Tibial nerve (tissue), 4 donors: ENCODE results near the gene UGT1A5. TPM values are rescaled to one million over a fixed set of nuclear protein-coding genes. Genes with fewer than 3 reads are reported as not detected.

ENCODE experiments used
- DNase-seq, 2 donors: peaks; one replicate each; pipeline ENCODE4 v3.0.0-alpha.2; 2019; ENCODE audit warnings: low spot score in 2 of 2
- H3K27ac ChIP-seq, 4 donors: fragments of 200-600 bp; sonication (generic) in 3 of 4; one replicate each; pipeline ENCODE4 v1.5.1; 2017 to 2019; ENCODE audit warnings: mild to moderate bottlenecking in 1 of 4
- H3K27me3 ChIP-seq, 2 donors: fragments of 200-600 bp; sonication (generic) in 1 of 2; one replicate each; pipeline versions ENCODE4 v1.5.1 to v1.6.0; 2017 to 2019
- H3K36me3 ChIP-seq, 3 donors: fragments of 200-600 bp; sonication (generic); one replicate each; pipeline ENCODE4 v1.5.1; 2018 to 2019
- H3K4me1 ChIP-seq, 4 donors: fragments of 200-600 bp; sonication (generic) in 3 of 4; one replicate each; pipeline ENCODE4 v1.5.1; 2017 to 2019
- H3K4me3 ChIP-seq, 4 donors: fragments of 200-600 bp; sonication (generic) in 3 of 4; one replicate each; pipeline ENCODE4 v1.5.1; 2017 to 2019; ENCODE audit warnings: mild to moderate bottlenecking in 1 of 4, moderate library complexity in 1 of 4
- H3K9me3 ChIP-seq, 4 donors: fragments of 200-600 bp; sonication (generic) in 3 of 4; one replicate each; pipeline ENCODE4 v1.5.1; 2017 to 2019
- CTCF ChIP-seq, 5 experiments: fragments of 200-600 bp in 3 of 5; fragments of 450-650 bp in 2 of 5; sonication (generic) in 3 of 5; IDR thresholded peaks; one replicate each; pipeline ENCODE4 v1.5.1; 2016 to 2019; ENCODE audit warnings: antibody characterized with exemption in 5 of 5, mild to moderate bottlenecking in 3 of 5, moderate library complexity in 2 of 5
- EP300 ChIP-seq, 2 donors: sonication (generic); formaldehyde crosslinking; IDR thresholded peaks; one replicate each; pipeline ENCODE4 v1.6.1; 2017; ENCODE audit warnings: antibody characterized with exemption in 2 of 2, mild to moderate bottlenecking in 1 of 2
- POLR2A ChIP-seq, 2 donors: fragments of 450-650 bp; IDR thresholded peaks; one replicate each; pipeline ENCODE4 v1.6.1; 2017; ENCODE audit warnings: antibody characterized with exemption in 2 of 2, mild to moderate bottlenecking in 2 of 2, moderate library complexity in 2 of 2
- WGBS, 2 donors: methylation state at CpG; one replicate each; pipeline ENCODE4 v1.1.5; 2018; 5-methylcytosine and 5-hydroxymethylcytosine counted together
- total RNA-seq, 4 donors: library from RNA; depleted of rRNA; stranded (reverse); fragments of >200 nt; gene quantifications; one replicate each; pipeline ENCODE4 v1.1.0, GENCODE V29; 2016

UGT1A5 gene
- total RNA-seq, 4 donors from 2014 or later: not detected

- Histone ChIP-seq H3K27ac (no peak overlapping the region), H3K27me3 (no peaks in the 10 kb centered on the region), H3K36me3 (no peaks in the 10 kb centered on the region), H3K4me1 (no peaks in the 10 kb centered on the region), H3K9me3 (peaks cover 0 to 4% (median 0%) of the 10 kb centered on the region in 4 donors), H3K4me3 (no peak overlapping the region)
- TF ChIP-seq POLR2A (IDR thresholded peaks at IDR 0.05) (no peak), EP300 (IDR thresholded peaks at IDR 0.05) (no peak), CTCF (IDR thresholded peaks at IDR 0.05) (no peak)
- WGBS, 2 donors: 75 to 95% methylated on average over 3 of the region's 3 CpGs
- no peak for DNase-seq
Measured at GRCh38 chr2:233672886-233673285, 39.8 kb upstream of the UGT1A5 start.

DNA sequence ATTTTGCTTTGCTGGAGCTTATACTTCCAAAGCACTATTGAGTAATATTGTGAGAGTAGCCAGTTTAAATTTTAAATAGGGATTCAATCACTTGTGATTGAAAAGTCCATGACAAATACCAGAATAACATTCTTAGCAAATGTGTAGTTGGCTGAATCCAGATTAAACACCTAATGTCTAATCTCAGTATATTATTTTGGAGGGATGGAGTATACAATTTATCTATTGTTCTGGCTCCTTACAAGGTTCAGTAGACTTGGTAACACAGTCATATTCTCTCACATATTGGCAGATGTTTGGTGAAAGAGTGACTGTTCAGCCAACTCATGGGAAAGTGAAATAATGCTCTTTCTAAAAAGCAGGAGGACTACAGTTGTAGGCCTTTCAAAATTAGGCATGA, 38.8 kb upstream of the UGT1A5 start:
- Histone ChIP-seq H3K4me3 (no peak overlapping the region), H3K36me3 (no peaks in the 10 kb centered on the region), H3K9me3 (no peaks in the 10 kb centered on the region), H3K27ac (no peak overlapping the region), H3K27me3 (no peaks in the 10 kb centered on the region), H3K4me1 (no peaks in the 10 kb centered on the region)
- DNase-seq: no peak
- TF ChIP-seq EP300 (IDR thresholded peaks at IDR 0.05): no peak
- TF ChIP-seq CTCF (IDR thresholded peaks at IDR 0.05): no peak
- no peak for TF ChIP-seq POLR2A (IDR thresholded peaks at IDR 0.05)

GRCh38 chr2:233674314-233674713, 38.4 kb upstream of the UGT1A5 start:
- TF ChIP-seq EP300 (IDR thresholded peaks at IDR 0.05): no peak
- TF ChIP-seq CTCF (IDR thresholded peaks at IDR 0.05): no peak
- no peak for TF ChIP-seq POLR2A (IDR thresholded peaks at IDR 0.05)
- WGBS, 2 donors: 38 to 63% methylated on average over 1 of the region's 1 CpG
- H3K27ac ChIP-seq: no peak overlapping the region
- no peaks in the 10 kb centered on the region for H3K4me1 ChIP-seq
- H3K27me3 ChIP-seq: no peaks in the 10 kb centered on the region
- H3K4me3 ChIP-seq: no peak overlapping the region
- no peaks in the 10 kb centered on the region for H3K9me3 ChIP-seq
- H3K36me3 ChIP-seq: no peaks in the 10 kb centered on the region
- no peak for DNase-seq

DNA sequence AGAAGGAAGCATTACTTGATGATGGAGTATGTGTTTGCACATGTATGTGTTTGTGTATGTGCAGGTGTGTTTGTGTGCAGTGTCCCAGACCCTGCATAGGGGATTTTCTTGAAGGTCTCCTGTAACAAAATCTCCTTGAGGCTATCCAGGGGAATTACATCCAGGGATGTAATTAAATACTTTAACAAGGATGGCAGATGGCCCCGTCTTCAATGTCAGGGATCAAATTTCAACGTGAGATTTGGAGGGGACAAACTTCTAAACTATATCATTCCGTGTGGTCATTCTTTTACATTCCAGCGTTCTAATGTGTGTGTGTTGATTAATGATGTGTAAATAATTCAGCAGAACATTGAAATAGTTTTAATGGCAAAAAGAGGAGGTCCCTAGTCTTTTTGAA, 37.7 kb upstream of the UGT1A5 start:
- H3K9me3 ChIP-seq: no peaks in the 10 kb centered on the region
- H3K4me3 ChIP-seq: no peak overlapping the region
- H3K4me1 ChIP-seq: no peaks in the 10 kb centered on the region
- H3K27me3 ChIP-seq: no peaks in the 10 kb centered on the region
- WGBS, 2 donors: 41 to 47% methylated on average over 4 of the region's 4 CpGs
- no peak for DNase-seq
- H3K27ac ChIP-seq: no peak overlapping the region
- no peak for TF ChIP-seq EP300 (IDR thresholded peaks at IDR 0.05)
- TF ChIP-seq POLR2A (IDR thresholded peaks at IDR 0.05): no peak
- TF ChIP-seq CTCF (IDR thresholded peaks at IDR 0.05): no peak
- H3K36me3 ChIP-seq: no peaks in the 10 kb centered on the region

GRCh38 chr2:233676046-233676445, 36.7 kb upstream of the UGT1A5 start:
- H3K4me3 ChIP-seq: no peak overlapping the region
- TF ChIP-seq EP300 (IDR thresholded peaks at IDR 0.05) (no peak), CTCF (IDR thresholded peaks at IDR 0.05) (no peak), POLR2A (IDR thresholded peaks at IDR 0.05) (no peak)
- no peaks in the 10 kb centered on the region for H3K9me3 ChIP-seq
- no peak overlapping the region for H3K27ac ChIP-seq
- 72 to 77% methylated on average over 2 of the region's 2 CpGs for WGBS, 2 donors
- no peaks in the 10 kb centered on the region for H3K27me3 ChIP-seq
- no peaks in the 10 kb centered on the region for H3K36me3 ChIP-seq
- no peaks in the 10 kb centered on the region for H3K4me1 ChIP-seq
- DNase-seq: no peak
